ENCODE measurements around the gene TTYH3. TPM values are rescaled to one million over a fixed set of nuclear protein-coding genes. Genes with fewer than 3 reads are reported as not detected.
A peak's percentile ranks its signal among the peaks of the same experiment; 100 is the strongest.

The TTYH3 gene
- total RNA-seq, 1 donor from 2014 or later, result 33.9 TPM

DNA sequence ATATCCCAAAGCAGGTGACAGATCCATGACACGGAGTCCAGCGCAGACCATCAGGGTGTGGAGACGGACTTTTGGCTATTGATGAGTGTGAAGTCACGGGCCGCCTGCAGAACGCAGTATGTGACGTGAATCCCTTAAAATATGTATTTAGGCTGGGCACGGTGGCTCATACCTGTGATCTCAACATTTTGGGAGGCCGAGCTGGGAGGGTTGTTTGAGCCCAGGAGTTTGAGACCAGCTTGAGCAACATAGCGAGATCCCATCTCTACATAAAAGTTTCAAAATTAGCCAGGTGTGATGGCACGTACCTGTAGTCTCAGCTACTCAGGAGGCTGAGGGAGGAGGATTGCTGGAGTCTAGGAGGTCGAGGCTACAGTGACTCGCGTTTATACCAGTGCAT, 54.3 kb downstream of the TTYH3 start:
- Histone ChIP-seq H3K36me3 (no peaks in the 10 kb centered on the region), H3K9me3 (no peaks in the 10 kb centered on the region), H3K4me1 (peaks cover 30% of the 10 kb centered on the region), H3K4me3 (no peak overlapping the region), H3K27me3 (no peaks in the 10 kb centered on the region), H3K27ac (no peak overlapping the region)
- TF ChIP-seq POLR2AphosphoS5 (IDR thresholded peaks at IDR 0.05; ENCODE audit: insufficient read depth in 1 of 2, low read depth in 1 of 2) (no peak), POLR2A (IDR thresholded peaks at IDR 0.05) (no peak)
- TF ChIP-seq, protein P1, sequence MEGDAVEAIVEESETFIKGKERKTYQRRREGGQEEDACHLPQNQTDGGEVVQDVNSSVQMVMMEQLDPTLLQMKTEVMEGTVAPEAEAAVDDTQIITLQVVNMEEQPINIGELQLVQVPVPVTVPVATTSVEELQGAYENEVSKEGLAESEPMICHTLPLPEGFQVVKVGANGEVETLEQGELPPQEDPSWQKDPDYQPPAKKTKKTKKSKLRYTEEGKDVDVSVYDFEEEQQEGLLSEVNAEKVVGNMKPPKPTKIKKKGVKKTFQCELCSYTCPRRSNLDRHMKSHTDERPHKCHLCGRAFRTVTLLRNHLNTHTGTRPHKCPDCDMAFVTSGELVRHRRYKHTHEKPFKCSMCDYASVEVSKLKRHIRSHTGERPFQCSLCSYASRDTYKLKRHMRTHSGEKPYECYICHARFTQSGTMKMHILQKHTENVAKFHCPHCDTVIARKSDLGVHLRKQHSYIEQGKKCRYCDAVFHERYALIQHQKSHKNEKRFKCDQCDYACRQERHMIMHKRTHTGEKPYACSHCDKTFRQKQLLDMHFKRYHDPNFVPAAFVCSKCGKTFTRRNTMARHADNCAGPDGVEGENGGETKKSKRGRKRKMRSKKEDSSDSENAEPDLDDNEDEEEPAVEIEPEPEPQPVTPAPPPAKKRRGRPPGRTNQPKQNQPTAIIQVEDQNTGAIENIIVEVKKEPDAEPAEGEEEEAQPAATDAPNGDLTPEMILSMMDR (IDR thresholded peaks at IDR 0.05), result no peak
- no peak for DNase-seq (ENCODE audit: extremely low spot score in 2 of 2)
- intact Hi-C loops (cut with DNase I), result loop anchor here (10.0 kb wide), 2 partner anchors 111 to 211 kb away; partner anchors contain the start of gene GRIFIN

DNA sequence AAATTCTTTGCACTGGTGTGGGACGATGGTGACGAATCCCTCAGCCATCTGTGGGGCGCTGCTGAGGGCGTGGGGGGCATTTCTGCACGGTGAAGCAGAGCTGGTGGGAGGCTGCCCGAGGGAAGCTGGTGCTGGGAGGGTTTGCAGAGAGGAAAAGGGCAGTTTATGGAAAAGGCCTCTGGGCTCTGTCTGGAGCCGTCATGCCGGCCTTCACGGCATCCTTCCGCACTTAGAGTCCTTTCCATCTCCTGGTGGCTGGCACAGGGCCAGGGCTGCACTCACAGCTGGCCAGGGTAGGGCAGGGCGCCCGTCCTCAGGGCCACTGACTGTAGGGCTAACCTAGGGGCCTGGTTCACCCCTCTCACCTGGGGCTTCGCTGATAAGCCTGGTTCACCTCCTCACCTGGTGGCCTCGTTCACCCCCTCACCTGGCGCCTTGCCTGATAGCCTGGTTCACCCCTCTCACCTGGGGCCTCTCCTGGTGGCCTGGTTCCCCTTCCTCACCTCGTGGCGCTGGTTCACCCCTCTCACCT, 55.6 kb downstream of the TTYH3 start:
- no peaks in the 10 kb centered on the region for H3K27me3 ChIP-seq
- peak overlapping the region; percentile 34 to 42 for H3K4me3 ChIP-seq
- peaks cover 30% of the 10 kb centered on the region for H3K4me1 ChIP-seq
- intact Hi-C loops (cut with DNase I), result loop anchor here (10.0 kb wide), 2 partner anchors 113 to 213 kb away; partner anchors contain the start of gene GRIFIN
- no peak for DNase-seq (ENCODE audit: extremely low spot score in 2 of 2)
- H3K9me3 ChIP-seq, result no peaks in the 10 kb centered on the region
- no peak for TF ChIP-seq POLR2AphosphoS5 (IDR thresholded peaks at IDR 0.05; ENCODE audit: insufficient read depth in 1 of 2, low read depth in 1 of 2)
- TF ChIP-seq, protein P1 (IDR thresholded peaks at IDR 0.05), result no peak
- no peak for TF ChIP-seq POLR2A (IDR thresholded peaks at IDR 0.05)
- H3K27ac ChIP-seq, result no peak overlapping the region
- no peaks in the 10 kb centered on the region for H3K36me3 ChIP-seq

GRCh38 chr7:2687881-2688318, 56.1 kb downstream of the TTYH3 start, which contains the start of gene AMZ1:
Gene AMZ1, plus strand, starts transcription at chr7:2688202. Its CDS starts 12,250 bp downstream, at chr7:2700452.
- no peaks in the 10 kb centered on the region for H3K9me3 ChIP-seq
- H3K4me3 ChIP-seq, result peak within 1 kb of the TSS; percentile 34 to 42
- intact Hi-C loops (cut with DNase I), result loop anchor here (10.0 kb wide), 2 partner anchors 113 to 213 kb away; partner anchors contain the start of gene GRIFIN
- DNase-seq (ENCODE audit: extremely low spot score in 2 of 2), result no peak
- peaks cover 30% of the 10 kb centered on the region for H3K4me1 ChIP-seq
- no peaks in the 10 kb centered on the region for H3K36me3 ChIP-seq
- H3K27me3 ChIP-seq, result no peaks in the 10 kb centered on the region
- TF ChIP-seq POLR2AphosphoS5 (IDR thresholded peaks at IDR 0.05; ENCODE audit: insufficient read depth in 1 of 2, low read depth in 1 of 2), result no peak
- TF ChIP-seq, protein P1 (IDR thresholded peaks at IDR 0.05), result no peak
- no peak for TF ChIP-seq POLR2A (IDR thresholded peaks at IDR 0.05)
- peak within 1 kb of the TSS; percentile 76 for H3K27ac ChIP-seq

GRCh38 chr7:2688409-2689342, 56.9 kb downstream of the TTYH3 start:
- peaks cover 30% of the 10 kb centered on the region for H3K4me1 ChIP-seq
- peak overlapping the region; percentile 76 for H3K27ac ChIP-seq
- no peak for DNase-seq (ENCODE audit: extremely low spot score in 2 of 2)
- H3K9me3 ChIP-seq, result no peaks in the 10 kb centered on the region
- TF ChIP-seq POLR2A (IDR thresholded peaks at IDR 0.05) (no peak), POLR2AphosphoS5 (IDR thresholded peaks at IDR 0.05; ENCODE audit: insufficient read depth in 1 of 2, low read depth in 1 of 2) (peak in 1 of 2 donors; percentile 24)
- intact Hi-C loops (cut with DNase I), result loop anchor here (10.0 kb wide), 2 partner anchors 114 to 214 kb away; partner anchors contain the start of gene GRIFIN
- no peaks in the 10 kb centered on the region for H3K36me3 ChIP-seq
- peak overlapping the region; percentile 34 to 42 for H3K4me3 ChIP-seq
- no peaks in the 10 kb centered on the region for H3K27me3 ChIP-seq

DNA sequence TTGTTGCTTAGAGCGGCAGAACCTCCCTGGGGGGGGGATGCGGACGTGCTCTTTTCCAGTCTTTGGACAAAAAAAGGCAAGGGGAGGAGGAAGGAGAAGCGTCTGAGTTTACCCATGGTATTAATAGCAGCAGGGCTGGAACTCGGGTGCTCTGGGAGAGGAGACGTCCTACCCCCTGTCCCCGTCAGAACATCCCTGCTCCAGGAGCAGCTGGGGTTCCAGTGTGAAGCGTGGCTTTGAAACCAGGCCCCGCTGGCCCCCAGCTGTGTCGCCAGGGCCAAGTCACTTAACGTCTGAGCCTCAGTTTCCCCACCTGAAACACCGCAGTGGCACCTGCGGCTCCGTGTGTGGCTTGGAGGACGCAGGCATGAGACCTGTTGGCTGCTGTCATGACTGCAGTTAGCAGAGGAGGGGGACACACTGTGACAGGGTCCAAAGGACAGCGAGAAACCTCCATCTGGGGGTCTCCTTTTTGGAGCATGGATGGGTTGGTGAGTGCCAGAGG, 57.6 kb downstream of the TTYH3 start:
- no peak for DNase-seq (ENCODE audit: extremely low spot score in 2 of 2)
- intact Hi-C loops (cut with DNase I), result loop anchor here (10.0 kb wide), 2 partner anchors 115 to 215 kb away; partner anchors contain the start of gene GRIFIN

More for the DNA sequence above, 57.6 kb downstream of the TTYH3 start:
- H3K9me3 ChIP-seq, result no peaks in the 10 kb centered on the region
- H3K27me3 ChIP-seq, result no peaks in the 10 kb centered on the region
- H3K4me1 ChIP-seq, result peaks cover 30% of the 10 kb centered on the region
- peak overlapping the region; percentile 76 for H3K27ac ChIP-seq
- H3K4me3 ChIP-seq, result peak overlapping the region in 1 of 2 donors; percentile 34
- H3K36me3 ChIP-seq, result no peaks in the 10 kb centered on the region
- no peak for TF ChIP-seq POLR2AphosphoS5 (IDR thresholded peaks at IDR 0.05; ENCODE audit: insufficient read depth in 1 of 2, low read depth in 1 of 2)
- no peak for TF ChIP-seq POLR2A (IDR thresholded peaks at IDR 0.05)
- TF ChIP-seq, protein P1 (IDR thresholded peaks at IDR 0.05), result no peak

All from vagina (tissue), 2 donors.